ENCODE data around the gene SUMF2.

DNA sequence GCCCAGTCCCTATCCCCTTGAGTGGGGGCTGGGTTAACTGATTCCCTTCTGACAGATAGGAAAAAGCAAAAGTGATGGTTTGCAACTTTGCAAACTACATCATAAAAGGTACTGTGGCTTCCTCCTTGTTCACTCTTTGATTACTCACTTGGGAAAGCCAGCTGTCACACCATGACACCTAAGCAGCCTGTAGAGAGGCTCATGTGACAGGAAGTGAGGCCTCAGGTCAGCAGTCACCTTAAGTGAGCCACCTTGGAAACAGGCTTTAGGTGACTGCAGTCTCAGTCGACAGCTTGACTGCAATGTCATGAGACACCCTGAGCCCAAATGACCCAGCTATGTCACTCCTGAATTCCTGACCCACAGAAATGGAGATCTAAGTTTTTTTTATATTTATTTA lies 46.5 kb downstream of the SUMF2 start:
- TF ChIP-seq POLR2A (IDR thresholded peaks at IDR 0.05), result no peak
- TF ChIP-seq, protein P1, sequence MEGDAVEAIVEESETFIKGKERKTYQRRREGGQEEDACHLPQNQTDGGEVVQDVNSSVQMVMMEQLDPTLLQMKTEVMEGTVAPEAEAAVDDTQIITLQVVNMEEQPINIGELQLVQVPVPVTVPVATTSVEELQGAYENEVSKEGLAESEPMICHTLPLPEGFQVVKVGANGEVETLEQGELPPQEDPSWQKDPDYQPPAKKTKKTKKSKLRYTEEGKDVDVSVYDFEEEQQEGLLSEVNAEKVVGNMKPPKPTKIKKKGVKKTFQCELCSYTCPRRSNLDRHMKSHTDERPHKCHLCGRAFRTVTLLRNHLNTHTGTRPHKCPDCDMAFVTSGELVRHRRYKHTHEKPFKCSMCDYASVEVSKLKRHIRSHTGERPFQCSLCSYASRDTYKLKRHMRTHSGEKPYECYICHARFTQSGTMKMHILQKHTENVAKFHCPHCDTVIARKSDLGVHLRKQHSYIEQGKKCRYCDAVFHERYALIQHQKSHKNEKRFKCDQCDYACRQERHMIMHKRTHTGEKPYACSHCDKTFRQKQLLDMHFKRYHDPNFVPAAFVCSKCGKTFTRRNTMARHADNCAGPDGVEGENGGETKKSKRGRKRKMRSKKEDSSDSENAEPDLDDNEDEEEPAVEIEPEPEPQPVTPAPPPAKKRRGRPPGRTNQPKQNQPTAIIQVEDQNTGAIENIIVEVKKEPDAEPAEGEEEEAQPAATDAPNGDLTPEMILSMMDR (IDR thresholded peaks at IDR 0.05), result no peak

Data from thyroid gland (tissue), 4 donors.